ENCODE data around the gene GTF2IRD1.
"Not testable (repeated sequence)": the region's sequence is repeated elsewhere in the genome, so short reads cannot be mapped to it uniquely, and the experiment has no call there.

GTF2IRD1 gene

DNA sequence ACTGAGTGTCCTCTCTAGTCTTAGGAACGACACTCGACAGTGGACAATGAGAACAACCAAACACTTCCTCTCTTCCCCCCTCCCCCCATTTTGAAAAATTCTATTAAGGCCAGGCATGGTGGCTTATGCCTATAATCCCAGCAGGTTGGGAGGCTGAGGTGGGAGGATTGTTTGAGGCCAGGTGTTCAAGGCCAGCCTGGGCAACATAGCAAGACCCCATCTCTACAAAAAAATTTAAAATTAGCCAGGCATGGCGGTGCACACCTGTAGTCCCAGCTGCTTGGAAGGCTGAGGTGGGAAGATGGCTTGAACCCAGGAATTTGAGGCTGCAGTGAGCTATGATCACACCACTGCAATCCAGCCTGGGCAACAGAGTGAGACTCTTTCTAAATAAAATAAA is 43.1 kb downstream of the GTF2IRD1 start:
- not testable (repeated sequence) for H3K9me3 ChIP-seq (ENCODE audit: control insufficient read depth in 1 of 2, low read length in 2 of 2); H3K4me3 ChIP-seq (ENCODE audit: low read depth in 1 of 2, low read length in 2 of 2); H3K36me3 ChIP-seq (ENCODE audit: control insufficient read depth in 1 of 2, insufficient read depth in 2 of 2, low read length in 2 of 2); H3K27ac ChIP-seq (ENCODE audit: low read length); H3K4me1 ChIP-seq (ENCODE audit: control insufficient read depth in 1 of 2, insufficient read depth in 2 of 2, low read length in 2 of 2); H3K27me3 ChIP-seq (ENCODE audit: low read depth, low read length)

DNA sequence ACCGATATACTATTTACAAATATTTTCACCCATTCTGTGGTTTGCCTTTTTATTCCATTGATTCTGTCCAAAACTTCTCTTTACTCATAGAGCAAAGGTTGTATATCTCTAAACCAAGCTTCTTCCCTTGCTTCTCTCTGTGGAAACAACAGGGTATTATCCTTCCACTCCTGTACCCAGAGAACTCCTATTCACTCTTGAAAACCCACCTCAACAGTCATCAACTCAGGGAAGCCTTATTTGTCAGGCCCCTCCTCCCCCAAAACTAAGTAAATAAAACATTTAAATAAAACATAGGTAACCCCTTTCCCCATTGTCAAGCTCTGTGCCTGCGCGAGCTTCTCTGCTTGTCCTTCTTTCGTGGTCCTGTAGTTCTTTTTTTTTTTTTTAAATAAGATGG is 44.6 kb downstream of the GTF2IRD1 start:
- Histone ChIP-seq H3K4me3 (ENCODE audit: low read depth in 1 of 2, low read length in 2 of 2) (no peak overlapping the region), H3K9me3 (ENCODE audit: control insufficient read depth in 1 of 2, low read length in 2 of 2) (no peaks in the 10 kb centered on the region), H3K4me1 (ENCODE audit: control insufficient read depth in 1 of 2, insufficient read depth in 2 of 2, low read length in 2 of 2) (peaks cover 0 to 10% of the 10 kb centered on the region in 2 donors), H3K27me3 (ENCODE audit: low read depth, low read length) (no peaks in the 10 kb centered on the region), H3K27ac (ENCODE audit: low read length) (no peak overlapping the region), H3K36me3 (ENCODE audit: control insufficient read depth in 1 of 2, insufficient read depth in 2 of 2, low read length in 2 of 2) (no peaks in the 10 kb centered on the region)

DNA sequence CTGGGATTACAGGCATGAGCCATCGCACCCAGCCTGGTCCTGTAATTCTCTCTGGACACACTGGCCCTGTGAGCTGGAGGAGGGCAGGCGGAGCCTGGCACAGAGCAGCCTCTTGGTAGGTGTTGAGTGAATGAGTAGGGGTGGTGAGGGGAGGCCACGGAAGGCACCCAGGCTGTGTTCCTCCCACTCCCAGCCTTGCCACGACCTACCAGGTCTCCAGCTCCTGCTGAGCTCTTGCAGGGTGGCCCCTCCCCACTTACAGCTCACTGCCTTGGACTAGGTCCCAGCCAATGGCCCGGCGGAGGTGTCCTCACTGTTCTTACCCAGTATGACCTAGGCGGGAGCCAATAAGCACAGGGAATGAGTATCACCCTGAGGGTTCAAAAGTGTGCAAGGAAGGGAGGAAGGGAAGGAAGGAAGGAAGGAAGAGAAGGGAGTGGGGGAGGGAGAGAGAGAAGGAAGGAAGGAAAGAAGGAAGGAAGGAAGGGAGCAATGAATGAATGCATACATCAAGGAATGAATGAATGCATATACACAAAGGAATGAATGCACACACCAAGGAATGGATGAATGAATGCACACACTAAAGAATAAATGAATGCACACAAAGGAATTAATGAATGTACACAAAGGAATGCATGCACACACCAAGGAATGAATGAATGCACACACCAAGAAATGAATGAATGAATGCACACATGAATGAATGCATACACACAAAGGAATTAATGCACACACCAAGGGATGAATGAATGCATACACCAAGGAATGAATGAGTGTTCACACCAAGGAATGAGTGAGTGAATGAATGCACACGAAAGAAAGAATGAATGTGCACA is 45.5 kb downstream of the GTF2IRD1 start:
- H3K27ac ChIP-seq (ENCODE audit: low read length), result no peak overlapping the region
- H3K27me3 ChIP-seq (ENCODE audit: low read depth, low read length), result no peaks in the 10 kb centered on the region
- H3K4me3 ChIP-seq (ENCODE audit: low read depth in 1 of 2, low read length in 2 of 2), result no peak overlapping the region
- H3K36me3 ChIP-seq (ENCODE audit: control insufficient read depth in 1 of 2, insufficient read depth in 2 of 2, low read length in 2 of 2), result no peaks in the 10 kb centered on the region
- H3K9me3 ChIP-seq (ENCODE audit: control insufficient read depth in 1 of 2, low read length in 2 of 2), result no peaks in the 10 kb centered on the region
- peaks cover 0 to 10% of the 10 kb centered on the region in 2 donors for H3K4me1 ChIP-seq (ENCODE audit: control insufficient read depth in 1 of 2, insufficient read depth in 2 of 2, low read length in 2 of 2)

DNA sequence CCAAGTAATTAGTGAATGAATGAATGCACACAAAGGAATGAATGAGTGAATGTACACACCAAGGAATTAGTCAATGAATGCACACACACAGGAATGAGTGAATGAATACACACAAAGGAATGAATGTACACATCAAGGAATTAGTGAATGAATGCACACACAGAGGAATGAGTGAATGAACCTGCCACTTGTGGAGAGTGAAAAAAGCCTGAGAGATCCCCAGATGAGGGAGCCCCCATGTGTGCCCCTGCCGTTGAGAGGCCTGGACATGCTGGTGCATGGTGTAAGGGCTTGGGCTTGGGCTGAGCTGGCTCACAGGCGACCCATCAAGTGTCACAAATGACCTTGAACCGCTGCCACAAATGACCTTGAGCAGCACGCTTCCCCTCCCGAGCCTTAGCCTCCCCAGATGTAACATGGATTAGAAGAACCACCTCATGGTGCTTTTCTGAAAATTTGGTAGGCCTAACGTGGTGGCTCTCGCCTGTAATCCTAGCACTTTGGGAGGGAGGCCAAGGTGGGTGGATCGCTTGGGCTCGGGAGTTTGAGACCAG is 46.2 kb downstream of the GTF2IRD1 start:
- Histone ChIP-seq H3K27me3 (ENCODE audit: low read depth, low read length) (no peaks in the 10 kb centered on the region), H3K27ac (ENCODE audit: low read length) (no peak overlapping the region), H3K9me3 (ENCODE audit: control insufficient read depth in 1 of 2, low read length in 2 of 2) (no peaks in the 10 kb centered on the region), H3K36me3 (ENCODE audit: control insufficient read depth in 1 of 2, insufficient read depth in 2 of 2, low read length in 2 of 2) (no peaks in the 10 kb centered on the region), H3K4me1 (ENCODE audit: control insufficient read depth in 1 of 2, insufficient read depth in 2 of 2, low read length in 2 of 2) (peaks cover 0 to 10% of the 10 kb centered on the region in 2 donors), H3K4me3 (ENCODE audit: low read depth in 1 of 2, low read length in 2 of 2) (no peak overlapping the region)

DNA sequence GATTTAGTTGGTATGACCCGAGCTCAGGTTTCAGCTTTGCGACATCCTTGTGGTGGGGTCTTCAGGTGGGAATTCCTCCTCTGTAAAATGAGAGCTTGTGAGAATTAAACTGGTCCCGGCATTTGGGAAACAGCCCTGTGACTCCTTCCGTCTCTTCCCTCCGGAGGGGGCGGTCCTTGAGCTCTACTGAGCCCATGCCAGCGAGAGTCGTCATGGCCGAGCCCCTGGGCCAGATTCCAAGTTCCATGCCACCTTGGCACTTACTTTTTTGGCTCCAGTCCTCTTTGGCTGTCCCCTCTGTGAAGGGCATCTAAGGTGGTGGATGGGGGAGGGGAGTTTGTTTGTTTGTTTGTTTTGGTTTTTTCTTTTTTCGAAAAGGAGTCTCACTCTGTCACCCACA is 47.6 kb downstream of the GTF2IRD1 start:
- H3K4me3 ChIP-seq (ENCODE audit: low read depth in 1 of 2, low read length in 2 of 2), result no peak overlapping the region
- no peak overlapping the region for H3K27ac ChIP-seq (ENCODE audit: low read length)
- no peaks in the 10 kb centered on the region for H3K9me3 ChIP-seq (ENCODE audit: control insufficient read depth in 1 of 2, low read length in 2 of 2)
- no peaks in the 10 kb centered on the region for H3K36me3 ChIP-seq (ENCODE audit: control insufficient read depth in 1 of 2, insufficient read depth in 2 of 2, low read length in 2 of 2)
- peaks cover 0 to 20% of the 10 kb centered on the region in 2 donors for H3K4me1 ChIP-seq (ENCODE audit: control insufficient read depth in 1 of 2, insufficient read depth in 2 of 2, low read length in 2 of 2)
- no peaks in the 10 kb centered on the region for H3K27me3 ChIP-seq (ENCODE audit: low read depth, low read length)

DNA sequence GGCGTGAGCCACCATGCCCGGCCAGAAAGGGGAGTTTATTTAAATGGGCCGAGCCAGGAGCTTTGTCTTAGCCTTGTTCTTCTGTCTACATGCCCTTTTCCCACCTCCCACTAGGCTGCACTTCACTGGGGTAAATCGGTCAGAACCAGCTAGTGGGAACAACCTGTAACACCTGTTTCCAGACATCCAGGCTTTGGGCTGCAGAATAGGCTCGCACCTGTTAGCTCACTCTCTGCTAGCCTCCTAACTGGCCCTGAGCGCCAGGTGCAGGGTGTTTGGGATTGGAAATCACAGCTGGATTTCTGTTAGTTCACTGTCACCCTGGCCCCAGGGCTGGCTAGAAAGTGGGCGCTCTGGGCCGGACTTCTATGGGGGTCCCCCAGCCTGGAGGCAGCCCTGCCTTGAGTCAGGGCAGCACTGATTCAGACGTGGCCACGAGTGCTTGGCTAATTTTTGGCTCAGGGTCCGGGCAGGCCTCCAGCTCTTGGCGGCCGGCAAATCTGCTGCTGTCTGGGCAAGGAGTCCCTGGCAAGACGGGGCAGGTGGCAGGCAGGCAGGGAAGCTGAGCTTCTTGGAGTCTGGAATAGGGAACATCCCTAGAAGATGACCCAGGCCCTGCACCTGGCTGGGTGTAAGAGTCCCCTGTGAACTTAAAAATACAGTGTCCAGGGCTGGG is 48.6 kb downstream of the GTF2IRD1 start:
- Histone ChIP-seq H3K4me1 (ENCODE audit: control insufficient read depth in 1 of 2, insufficient read depth in 2 of 2, low read length in 2 of 2) (peaks cover 0 to 24% of the 10 kb centered on the region in 2 donors), H3K9me3 (ENCODE audit: control insufficient read depth in 1 of 2, low read length in 2 of 2) (no peaks in the 10 kb centered on the region), H3K27me3 (ENCODE audit: low read depth, low read length) (no peaks in the 10 kb centered on the region), H3K36me3 (ENCODE audit: control insufficient read depth in 1 of 2, insufficient read depth in 2 of 2, low read length in 2 of 2) (no peaks in the 10 kb centered on the region), H3K4me3 (ENCODE audit: low read depth in 1 of 2, low read length in 2 of 2) (no peak overlapping the region), H3K27ac (ENCODE audit: low read length) (no peak overlapping the region)

DNA sequence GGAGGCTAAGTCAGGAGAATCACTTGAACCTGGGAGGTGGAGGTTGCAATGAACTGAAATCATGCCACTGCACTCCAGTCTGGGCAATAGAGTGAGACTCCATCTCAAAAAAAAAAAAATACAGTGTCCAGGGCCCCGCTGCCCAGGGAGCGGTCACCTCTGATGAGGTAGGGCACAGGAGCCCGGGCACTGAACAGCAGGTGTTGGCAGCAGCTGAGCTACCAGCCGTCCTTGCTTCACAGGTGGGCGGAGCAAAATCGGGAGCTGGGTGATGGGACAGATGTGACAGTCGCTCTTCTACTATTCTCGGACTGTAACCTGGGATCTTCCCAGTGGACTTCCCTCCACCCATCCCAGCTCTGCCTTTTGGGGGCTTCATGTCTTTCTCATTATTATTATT is 49.4 kb downstream of the GTF2IRD1 start:
- H3K9me3 ChIP-seq (ENCODE audit: control insufficient read depth in 1 of 2, low read length in 2 of 2), result no peaks in the 10 kb centered on the region
- H3K4me3 ChIP-seq (ENCODE audit: low read depth in 1 of 2, low read length in 2 of 2), result no peak overlapping the region
- H3K36me3 ChIP-seq (ENCODE audit: control insufficient read depth in 1 of 2, insufficient read depth in 2 of 2, low read length in 2 of 2), result no peaks in the 10 kb centered on the region
- H3K27ac ChIP-seq (ENCODE audit: low read length), result no peak overlapping the region
- H3K27me3 ChIP-seq (ENCODE audit: low read depth, low read length), result no peaks in the 10 kb centered on the region
- peaks cover 0 to 24% of the 10 kb centered on the region in 2 donors for H3K4me1 ChIP-seq (ENCODE audit: control insufficient read depth in 1 of 2, insufficient read depth in 2 of 2, low read length in 2 of 2)

DNA sequence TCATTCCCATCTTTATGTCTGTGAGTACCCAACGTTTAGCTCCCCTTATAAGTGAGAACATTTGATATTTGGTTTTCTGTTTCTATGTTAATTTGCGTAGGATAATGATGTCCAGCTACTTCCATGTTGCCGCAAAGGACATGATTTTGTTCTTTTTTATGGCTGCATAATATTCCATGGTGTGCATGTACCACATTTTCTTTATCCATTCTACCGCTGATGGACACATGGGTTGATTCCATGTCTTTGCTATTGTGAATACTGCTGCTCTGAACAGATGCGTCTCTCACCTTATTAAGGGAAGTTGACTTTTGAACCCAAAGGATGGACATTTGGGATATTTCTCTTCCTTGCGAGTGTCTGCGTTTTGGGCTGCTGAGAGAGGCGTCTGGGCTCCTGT is 50.2 kb downstream of the GTF2IRD1 start:
- Histone ChIP-seq H3K27ac (ENCODE audit: low read length) (no peak overlapping the region), H3K36me3 (ENCODE audit: control insufficient read depth in 1 of 2, insufficient read depth in 2 of 2, low read length in 2 of 2) (no peaks in the 10 kb centered on the region), H3K4me3 (ENCODE audit: low read depth in 1 of 2, low read length in 2 of 2) (no peak overlapping the region), H3K27me3 (ENCODE audit: low read depth, low read length) (no peaks in the 10 kb centered on the region), H3K4me1 (ENCODE audit: control insufficient read depth in 1 of 2, insufficient read depth in 2 of 2, low read length in 2 of 2) (peaks cover 0 to 24% of the 10 kb centered on the region in 2 donors), H3K9me3 (ENCODE audit: control insufficient read depth in 1 of 2, low read length in 2 of 2) (no peaks in the 10 kb centered on the region)

DNA sequence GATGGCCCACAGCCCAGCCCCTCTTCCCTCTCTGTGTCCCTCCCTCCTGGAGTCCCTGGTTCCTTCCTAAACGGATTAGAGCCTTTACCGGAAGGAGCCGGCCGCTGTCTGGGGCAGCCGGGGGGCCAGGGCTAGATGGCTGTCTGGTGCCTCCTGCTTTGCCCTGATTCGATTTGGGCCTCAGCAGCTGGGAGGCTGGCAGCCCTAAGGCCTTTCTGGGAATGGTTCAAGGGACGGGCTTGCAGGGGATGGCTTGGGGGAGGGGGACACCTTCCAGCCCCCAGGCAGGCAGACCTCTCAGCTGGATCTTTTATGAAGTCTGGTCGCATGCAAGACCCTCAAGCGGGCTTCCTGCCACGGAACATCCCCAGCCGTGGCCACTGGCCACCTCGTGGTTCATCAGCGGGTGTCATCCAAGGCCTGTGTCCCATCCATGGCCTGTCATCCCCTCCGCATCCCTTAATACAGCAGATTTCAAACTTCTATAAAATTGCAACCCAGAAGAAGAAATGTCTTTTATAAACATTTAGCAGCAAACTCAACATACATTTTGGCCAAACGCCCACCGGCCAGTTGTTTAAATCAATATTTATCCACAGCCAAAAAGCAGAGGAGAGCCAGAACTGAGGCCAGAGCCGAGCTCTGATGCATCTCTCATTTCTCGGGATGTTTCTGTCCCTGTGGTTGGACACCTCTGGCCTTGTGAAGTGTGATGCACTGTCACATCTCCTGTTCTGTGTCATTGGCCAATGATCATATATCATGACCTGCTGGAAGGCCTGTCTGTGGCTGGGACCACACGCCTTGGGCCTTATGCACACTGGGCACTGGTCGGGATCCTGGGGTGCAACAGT is 52.0 kb downstream of the GTF2IRD1 start:
- Histone ChIP-seq H3K9me3 (ENCODE audit: control insufficient read depth in 1 of 2, low read length in 2 of 2) (no peaks in the 10 kb centered on the region), H3K36me3 (ENCODE audit: control insufficient read depth in 1 of 2, insufficient read depth in 2 of 2, low read length in 2 of 2) (no peaks in the 10 kb centered on the region), H3K27me3 (ENCODE audit: low read depth, low read length) (no peaks in the 10 kb centered on the region), H3K4me1 (ENCODE audit: control insufficient read depth in 1 of 2, insufficient read depth in 2 of 2, low read length in 2 of 2) (peaks cover 0 to 24% of the 10 kb centered on the region in 2 donors), H3K27ac (ENCODE audit: low read length) (no peak overlapping the region), H3K4me3 (ENCODE audit: low read depth in 1 of 2, low read length in 2 of 2) (no peak overlapping the region)

DNA sequence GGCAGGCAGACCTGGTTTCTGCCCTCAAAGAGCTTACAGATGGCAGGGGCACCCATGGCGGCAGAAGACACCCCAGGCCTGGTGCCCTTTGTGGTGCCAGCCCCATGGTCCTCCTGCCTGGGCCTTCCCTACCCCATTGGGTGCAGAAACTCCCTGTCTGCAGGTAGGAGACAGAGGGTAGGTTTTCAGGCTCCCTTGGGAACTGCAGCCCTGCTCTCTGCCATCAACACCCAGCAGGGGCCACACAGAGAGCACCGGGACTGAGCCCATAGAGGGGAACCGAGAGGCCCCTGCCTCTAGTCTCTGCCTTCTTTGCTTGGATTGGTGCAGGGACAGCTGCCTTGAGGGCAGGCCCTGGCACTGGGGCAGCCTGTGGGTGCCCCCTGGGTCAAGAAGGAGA is 52.6 kb downstream of the GTF2IRD1 start:
- Histone ChIP-seq H3K4me3 (ENCODE audit: low read depth in 1 of 2, low read length in 2 of 2) (no peak overlapping the region), H3K36me3 (ENCODE audit: control insufficient read depth in 1 of 2, insufficient read depth in 2 of 2, low read length in 2 of 2) (no peaks in the 10 kb centered on the region), H3K9me3 (ENCODE audit: control insufficient read depth in 1 of 2, low read length in 2 of 2) (no peaks in the 10 kb centered on the region), H3K4me1 (ENCODE audit: control insufficient read depth in 1 of 2, insufficient read depth in 2 of 2, low read length in 2 of 2) (peaks cover 0 to 19% of the 10 kb centered on the region in 2 donors), H3K27ac (ENCODE audit: low read length) (no peak overlapping the region), H3K27me3 (ENCODE audit: low read depth, low read length) (no peaks in the 10 kb centered on the region)

All from muscle layer of duodenum (tissue), 2 donors.